Measurements from ENCODE around the gene PNPO.
"Not testable (repeated sequence)": the region's sequence is repeated elsewhere in the genome, so short reads cannot be mapped to it uniquely, and the experiment has no call there.

Gene PNPO

GRCh38 chr17:47929218-47930000, 12.0 kb upstream of the PNPO start:
- TF ChIP-seq, protein P1, sequence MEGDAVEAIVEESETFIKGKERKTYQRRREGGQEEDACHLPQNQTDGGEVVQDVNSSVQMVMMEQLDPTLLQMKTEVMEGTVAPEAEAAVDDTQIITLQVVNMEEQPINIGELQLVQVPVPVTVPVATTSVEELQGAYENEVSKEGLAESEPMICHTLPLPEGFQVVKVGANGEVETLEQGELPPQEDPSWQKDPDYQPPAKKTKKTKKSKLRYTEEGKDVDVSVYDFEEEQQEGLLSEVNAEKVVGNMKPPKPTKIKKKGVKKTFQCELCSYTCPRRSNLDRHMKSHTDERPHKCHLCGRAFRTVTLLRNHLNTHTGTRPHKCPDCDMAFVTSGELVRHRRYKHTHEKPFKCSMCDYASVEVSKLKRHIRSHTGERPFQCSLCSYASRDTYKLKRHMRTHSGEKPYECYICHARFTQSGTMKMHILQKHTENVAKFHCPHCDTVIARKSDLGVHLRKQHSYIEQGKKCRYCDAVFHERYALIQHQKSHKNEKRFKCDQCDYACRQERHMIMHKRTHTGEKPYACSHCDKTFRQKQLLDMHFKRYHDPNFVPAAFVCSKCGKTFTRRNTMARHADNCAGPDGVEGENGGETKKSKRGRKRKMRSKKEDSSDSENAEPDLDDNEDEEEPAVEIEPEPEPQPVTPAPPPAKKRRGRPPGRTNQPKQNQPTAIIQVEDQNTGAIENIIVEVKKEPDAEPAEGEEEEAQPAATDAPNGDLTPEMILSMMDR (IDR thresholded peaks at IDR 0.05; ENCODE audit: borderline replicate concordance, extremely low read depth, low read length, poor library complexity, severe bottlenecking) = no peak
- no peak for TF ChIP-seq EZH2 (IDR thresholded peaks at IDR 0.05; ENCODE audit: borderline replicate concordance, low read depth, low read length, severe bottlenecking)
- H2AFZ ChIP-seq (ENCODE audit: low read depth, low read length) = no peak overlapping the region
- H3K27me3 ChIP-seq (ENCODE audit: insufficient read depth, low read length, poor library complexity) = no peaks in the 10 kb centered on the region
- H3K27ac ChIP-seq (ENCODE audit: low read length) = no peak overlapping the region
- DNase-seq (no peak), ATAC-seq (ENCODE audit: insufficient read depth, low read depth) (no peak)
- H3K4me3 ChIP-seq (ENCODE audit: low read depth in 1 of 2, low read length in 2 of 2) = no peak overlapping the region
- H3K36me3 ChIP-seq (ENCODE audit: insufficient read depth, low read length) = peaks cover 47% of the 10 kb centered on the region
- H4K20me1 ChIP-seq (ENCODE audit: insufficient read depth, low read length) = no peaks in the 10 kb centered on the region
- H3K9ac ChIP-seq (ENCODE audit: low read depth, low read length) = no peak overlapping the region
- no peaks in the 10 kb centered on the region for H3K9me3 ChIP-seq (ENCODE audit: insufficient read depth, low read length, severe bottlenecking)
- H3K4me1 ChIP-seq (ENCODE audit: insufficient read depth, low read length) = no peaks in the 10 kb centered on the region
- no peak overlapping the region for H3K4me2 ChIP-seq (ENCODE audit: insufficient read depth, low read length)
- no peaks in the 10 kb centered on the region for H3K79me2 ChIP-seq (ENCODE audit: insufficient read depth, low read length)

DNA sequence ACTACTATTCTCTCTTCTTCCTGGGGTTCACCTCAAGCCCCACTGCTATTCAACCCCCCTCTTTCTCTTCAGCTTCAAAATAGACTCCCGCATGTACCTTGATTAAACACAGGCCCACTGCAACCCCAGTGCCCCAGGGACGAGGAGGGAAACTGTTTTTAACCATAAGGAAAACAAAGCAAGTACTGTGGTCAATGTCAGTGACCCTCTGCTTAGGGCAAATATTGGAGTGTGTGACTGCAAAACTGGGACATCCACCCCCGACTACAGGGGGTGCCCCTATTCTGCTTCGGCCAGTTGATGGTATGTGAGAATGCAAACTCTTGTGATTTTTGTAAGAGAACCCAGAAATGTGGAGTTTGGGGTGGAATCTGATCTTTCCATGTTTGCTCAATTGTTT, 9.5 kb upstream of the PNPO start:
- Histone ChIP-seq H3K27me3 (ENCODE audit: insufficient read depth, low read length, poor library complexity) (no peaks in the 10 kb centered on the region), H3K79me2 (ENCODE audit: insufficient read depth, low read length) (no peaks in the 10 kb centered on the region; the same call in 1 of the 2 replicates), H3K4me2 (ENCODE audit: insufficient read depth, low read length) (no peak overlapping the region), H3K9me3 (ENCODE audit: insufficient read depth, low read length, severe bottlenecking) (no peaks in the 10 kb centered on the region), H4K20me1 (ENCODE audit: insufficient read depth, low read length) (no peaks in the 10 kb centered on the region; the same call in 1 of the 2 replicates), H3K4me1 (ENCODE audit: insufficient read depth, low read length) (no peaks in the 10 kb centered on the region), H2AFZ (ENCODE audit: low read depth, low read length) (no peak overlapping the region), H3K27ac (ENCODE audit: low read length) (no peak overlapping the region), H3K36me3 (ENCODE audit: insufficient read depth, low read length) (peaks cover 26% of the 10 kb centered on the region; the same call in 1 of the 2 replicates), H3K4me3 (ENCODE audit: low read depth in 1 of 2, low read length in 2 of 2) (no peak overlapping the region), H3K9ac (ENCODE audit: low read depth, low read length) (no peak overlapping the region)
- DNase-seq = no peak
- ATAC-seq (ENCODE audit: insufficient read depth, low read depth) = no peak
- TF ChIP-seq, protein P1 (IDR thresholded peaks at IDR 0.05; ENCODE audit: borderline replicate concordance, extremely low read depth, low read length, poor library complexity, severe bottlenecking) = no peak
- TF ChIP-seq EZH2 (IDR thresholded peaks at IDR 0.05; ENCODE audit: borderline replicate concordance, low read depth, low read length, severe bottlenecking) = no peak

GRCh38 chr17:47934856-47935255, 6.5 kb upstream of the PNPO start:
- no peaks in the 10 kb centered on the region for H3K27me3 ChIP-seq (ENCODE audit: insufficient read depth, low read length, poor library complexity)
- no peak overlapping the region for H3K4me3 ChIP-seq (ENCODE audit: low read depth in 1 of 2, low read length in 2 of 2)
- H3K36me3 ChIP-seq (ENCODE audit: insufficient read depth, low read length) = peaks cover 8% of the 10 kb centered on the region; the same call in 1 of the 2 replicates
- H3K79me2 ChIP-seq (ENCODE audit: insufficient read depth, low read length) = no peaks in the 10 kb centered on the region; the same call in 1 of the 2 replicates
- TF ChIP-seq, protein P1 (IDR thresholded peaks at IDR 0.05; ENCODE audit: borderline replicate concordance, extremely low read depth, low read length, poor library complexity, severe bottlenecking) = no peak
- TF ChIP-seq EZH2 (IDR thresholded peaks at IDR 0.05; ENCODE audit: borderline replicate concordance, low read depth, low read length, severe bottlenecking) = no peak
- no peak overlapping the region for H3K4me2 ChIP-seq (ENCODE audit: insufficient read depth, low read length)
- no peak overlapping the region for H3K27ac ChIP-seq (ENCODE audit: low read length)
- H3K9me3 ChIP-seq (ENCODE audit: insufficient read depth, low read length, severe bottlenecking) = no peaks in the 10 kb centered on the region
- no peak overlapping the region for H3K9ac ChIP-seq (ENCODE audit: low read depth, low read length)
- no peak for DNase-seq
- no peaks in the 10 kb centered on the region; the same call in 1 of the 2 replicates for H4K20me1 ChIP-seq (ENCODE audit: insufficient read depth, low read length)
- no peak for ATAC-seq (ENCODE audit: insufficient read depth, low read depth)
- H2AFZ ChIP-seq (ENCODE audit: low read depth, low read length) = no peak overlapping the region
- H3K4me1 ChIP-seq (ENCODE audit: insufficient read depth, low read length) = peaks cover 2% of the 10 kb centered on the region; the same call in 1 of the 2 replicates

DNA sequence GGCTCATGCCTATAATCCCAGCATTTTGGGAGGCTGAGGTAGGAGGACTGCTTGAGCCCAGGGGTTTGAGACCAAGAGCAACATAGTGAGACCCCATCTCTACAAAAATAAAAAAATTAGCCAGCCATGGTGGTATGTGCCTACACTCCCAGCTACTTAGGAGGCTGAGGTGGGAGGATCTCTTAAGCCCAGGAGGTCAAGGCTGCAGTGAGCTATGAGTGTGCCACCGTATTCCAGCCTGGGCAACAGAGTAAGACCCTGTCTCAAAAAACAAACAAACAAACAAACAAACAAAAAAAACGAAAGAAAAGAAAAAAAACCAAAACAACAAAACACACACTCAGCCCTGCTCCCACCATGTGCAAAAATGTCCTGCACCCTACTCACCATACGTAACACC, 5.9 kb upstream of the PNPO start:
- not testable (repeated sequence) for H3K4me1 ChIP-seq (ENCODE audit: insufficient read depth, low read length); H3K79me2 ChIP-seq (ENCODE audit: insufficient read depth, low read length); H3K27me3 ChIP-seq (ENCODE audit: insufficient read depth, low read length, poor library complexity); H3K36me3 ChIP-seq (ENCODE audit: insufficient read depth, low read length); H3K4me2 ChIP-seq (ENCODE audit: insufficient read depth, low read length); DNase-seq; H2AFZ ChIP-seq (ENCODE audit: low read depth, low read length); H4K20me1 ChIP-seq (ENCODE audit: insufficient read depth, low read length); H3K9ac ChIP-seq (ENCODE audit: low read depth, low read length); H3K4me3 ChIP-seq (ENCODE audit: low read depth in 1 of 2, low read length in 2 of 2); ATAC-seq (ENCODE audit: insufficient read depth, low read depth); H3K9me3 ChIP-seq (ENCODE audit: insufficient read depth, low read length, severe bottlenecking); H3K27ac ChIP-seq (ENCODE audit: low read length)
